ENCODE results near the gene ATP11B.

Gene ATP11B

GRCh38 chr3:182855076-182855475 lies 61.8 kb downstream of the ATP11B start:
- no peak overlapping the region for H3K18ac ChIP-seq (ENCODE audit: low read depth in 1 of 2, low read length in 2 of 2)
- H4K8ac ChIP-seq (ENCODE audit: low read length): no peak overlapping the region
- H3K9me3 ChIP-seq (ENCODE audit: control insufficient read depth, low read length): no peaks in the 10 kb centered on the region
- no peak overlapping the region for H3K4ac ChIP-seq (ENCODE audit: low read depth in 1 of 2, low read length in 2 of 2)
- no peak overlapping the region for H3K4me2 ChIP-seq (ENCODE audit: low read length, poor library complexity, severe bottlenecking)
- H2AFZ ChIP-seq (ENCODE audit: low read depth, low read length): no peak overlapping the region
- no peak overlapping the region for H3K23ac ChIP-seq (ENCODE audit: low read length in 2 of 2)
- H3K9ac ChIP-seq (ENCODE audit: low read length): no peak overlapping the region
- H2BK5ac ChIP-seq (ENCODE audit: low read depth, low read length, poor library complexity, severe bottlenecking): no peak overlapping the region
- no peak overlapping the region for H2BK120ac ChIP-seq (ENCODE audit: low read depth, low read length)
- no peak for DNase-seq
- H3K14ac ChIP-seq (ENCODE audit: low read length in 2 of 2): no peak overlapping the region
- H3K36me3 ChIP-seq (ENCODE audit: control insufficient read depth in 1 of 2, insufficient read depth in 2 of 2, low read depth in 1 of 2, low read length in 2 of 2): peaks cover 0 to 82% of the 10 kb centered on the region in 2 experiments
- H2BK15ac ChIP-seq (ENCODE audit: low read depth, poor library complexity, severe bottlenecking): no peak overlapping the region
- H3K4me3 ChIP-seq (ENCODE audit: insufficient read depth in 1 of 2, low read depth in 1 of 2, low read length in 2 of 2): no peak overlapping the region
- H4K91ac ChIP-seq (ENCODE audit: low read length): no peak overlapping the region
- no peak overlapping the region for H2BK12ac ChIP-seq (ENCODE audit: low read length in 2 of 2)
- H2AK5ac ChIP-seq (ENCODE audit: low read length, severe bottlenecking): no peak overlapping the region
- H3K79me1 ChIP-seq (replicated peaks; ENCODE audit: low read length, poor library complexity, severe bottlenecking): peaks cover 2% of the 10 kb centered on the region
- no peaks in the 10 kb centered on the region for H3K27me3 ChIP-seq (ENCODE audit: control insufficient read depth in 1 of 2, insufficient read depth in 1 of 2, low read length in 2 of 2)
- no peak overlapping the region for H3K27ac ChIP-seq (ENCODE audit: low read length, poor library complexity, severe bottlenecking)
- H3K4me1 ChIP-seq (ENCODE audit: control insufficient read depth, insufficient read depth, low read depth, low read length): no peaks in the 10 kb centered on the region

GRCh38 chr3:182861348-182861747 lies 68.0 kb downstream of the ATP11B start:
- peaks cover 2% of the 10 kb centered on the region for H3K79me1 ChIP-seq (replicated peaks; ENCODE audit: low read length, poor library complexity, severe bottlenecking)
- H2BK15ac ChIP-seq (ENCODE audit: low read depth, poor library complexity, severe bottlenecking): no peak overlapping the region
- H3K4me2 ChIP-seq (ENCODE audit: low read length, poor library complexity, severe bottlenecking): no peak overlapping the region
- H3K36me3 ChIP-seq (ENCODE audit: control insufficient read depth in 1 of 2, insufficient read depth in 2 of 2, low read depth in 1 of 2, low read length in 2 of 2): peaks cover 7 to 57% of the 10 kb centered on the region in 2 experiments
- 100% methylated on average over 1 of the region's 1 CpG for WGBS
- H3K18ac ChIP-seq (ENCODE audit: low read depth in 1 of 2, low read length in 2 of 2): no peak overlapping the region
- no peaks in the 10 kb centered on the region for H3K27me3 ChIP-seq (ENCODE audit: control insufficient read depth in 1 of 2, insufficient read depth in 1 of 2, low read length in 2 of 2)
- H4K91ac ChIP-seq (ENCODE audit: low read length): no peak overlapping the region
- no peak overlapping the region for H2BK120ac ChIP-seq (ENCODE audit: low read depth, low read length)
- H3K27ac ChIP-seq (ENCODE audit: low read length, poor library complexity, severe bottlenecking): no peak overlapping the region
- DNase-seq: no peak
- H3K23ac ChIP-seq (ENCODE audit: low read length in 2 of 2): no peak overlapping the region
- H2AFZ ChIP-seq (ENCODE audit: low read depth, low read length): no peak overlapping the region
- H4K8ac ChIP-seq (ENCODE audit: low read length): no peak overlapping the region
- H3K4me3 ChIP-seq (ENCODE audit: insufficient read depth in 1 of 2, low read depth in 1 of 2, low read length in 2 of 2): no peak overlapping the region
- H3K9ac ChIP-seq (ENCODE audit: low read length): no peak overlapping the region
- no peak overlapping the region for H2AK5ac ChIP-seq (ENCODE audit: low read length, severe bottlenecking)
- H3K4ac ChIP-seq (ENCODE audit: low read depth in 1 of 2, low read length in 2 of 2): no peak overlapping the region
- H2BK5ac ChIP-seq (ENCODE audit: low read depth, low read length, poor library complexity, severe bottlenecking): no peak overlapping the region
- no peaks in the 10 kb centered on the region for H3K4me1 ChIP-seq (ENCODE audit: control insufficient read depth, insufficient read depth, low read depth, low read length)
- H3K9me3 ChIP-seq (ENCODE audit: control insufficient read depth, low read length): no peaks in the 10 kb centered on the region
- H3K14ac ChIP-seq (ENCODE audit: low read length in 2 of 2): no peak overlapping the region
- no peak overlapping the region for H2BK12ac ChIP-seq (ENCODE audit: low read length in 2 of 2)

- Histone ChIP-seq H2BK15ac (ENCODE audit: low read depth, poor library complexity, severe bottlenecking) (no peak overlapping the region), H3K23ac (ENCODE audit: low read length in 2 of 2) (no peak overlapping the region), H3K9ac (ENCODE audit: low read length) (no peak overlapping the region), H2BK5ac (ENCODE audit: low read depth, low read length, poor library complexity, severe bottlenecking) (no peak overlapping the region), H2AK5ac (ENCODE audit: low read length, severe bottlenecking) (no peak overlapping the region), H3K4me2 (ENCODE audit: low read length, poor library complexity, severe bottlenecking) (no peak overlapping the region), H3K9me3 (ENCODE audit: control insufficient read depth, low read length) (no peaks in the 10 kb centered on the region), H3K18ac (ENCODE audit: low read depth in 1 of 2, low read length in 2 of 2) (no peak overlapping the region), H3K27ac (ENCODE audit: low read length, poor library complexity, severe bottlenecking) (no peak overlapping the region), H3K79me1 (replicated peaks; ENCODE audit: low read length, poor library complexity, severe bottlenecking) (peaks cover 2% of the 10 kb centered on the region), H3K36me3 (ENCODE audit: control insufficient read depth in 1 of 2, insufficient read depth in 2 of 2, low read depth in 1 of 2, low read length in 2 of 2) (peaks cover 7 to 59% of the 10 kb centered on the region in 2 experiments), H3K27me3 (ENCODE audit: control insufficient read depth in 1 of 2, insufficient read depth in 1 of 2, low read length in 2 of 2) (no peaks in the 10 kb centered on the region), H2BK120ac (ENCODE audit: low read depth, low read length) (no peak overlapping the region), H3K4me3 (ENCODE audit: insufficient read depth in 1 of 2, low read depth in 1 of 2, low read length in 2 of 2) (no peak overlapping the region), H4K91ac (ENCODE audit: low read length) (no peak overlapping the region), H3K4me1 (ENCODE audit: control insufficient read depth, insufficient read depth, low read depth, low read length) (no peaks in the 10 kb centered on the region), H4K8ac (ENCODE audit: low read length) (no peak overlapping the region), H3K14ac (ENCODE audit: low read length in 2 of 2) (no peak overlapping the region), H2BK12ac (ENCODE audit: low read length in 2 of 2) (no peak overlapping the region), H2AFZ (ENCODE audit: low read depth, low read length) (no peak overlapping the region), H3K4ac (ENCODE audit: low read depth in 1 of 2, low read length in 2 of 2) (no peak overlapping the region)
- 100% methylated on average over 3 of the region's 3 CpGs for WGBS
- DNase-seq: no peak
Measured at GRCh38 chr3:182862159-182862860, 69.0 kb downstream of the ATP11B start.

- Histone ChIP-seq H3K27ac (ENCODE audit: low read length, poor library complexity, severe bottlenecking) (no peak overlapping the region), H3K4ac (ENCODE audit: low read depth in 1 of 2, low read length in 2 of 2) (no peak overlapping the region), H2BK12ac (ENCODE audit: low read length in 2 of 2) (no peak overlapping the region), H3K23ac (ENCODE audit: low read length in 2 of 2) (no peak overlapping the region), H3K27me3 (ENCODE audit: control insufficient read depth in 1 of 2, insufficient read depth in 1 of 2, low read length in 2 of 2) (no peaks in the 10 kb centered on the region), H3K18ac (ENCODE audit: low read depth in 1 of 2, low read length in 2 of 2) (no peak overlapping the region), H3K14ac (ENCODE audit: low read length in 2 of 2) (no peak overlapping the region), H3K9ac (ENCODE audit: low read length) (no peak overlapping the region), H3K4me1 (ENCODE audit: control insufficient read depth, insufficient read depth, low read depth, low read length) (no peaks in the 10 kb centered on the region), H3K36me3 (ENCODE audit: control insufficient read depth in 1 of 2, insufficient read depth in 2 of 2, low read depth in 1 of 2, low read length in 2 of 2) (peaks cover 5 to 89% of the 10 kb centered on the region in 2 experiments), H3K4me3 (ENCODE audit: insufficient read depth in 1 of 2, low read depth in 1 of 2, low read length in 2 of 2) (no peak overlapping the region), H3K79me1 (replicated peaks; ENCODE audit: low read length, poor library complexity, severe bottlenecking) (no peaks in the 10 kb centered on the region), H3K9me3 (ENCODE audit: control insufficient read depth, low read length) (no peaks in the 10 kb centered on the region), H3K4me2 (ENCODE audit: low read length, poor library complexity, severe bottlenecking) (no peak overlapping the region), H2BK120ac (ENCODE audit: low read depth, low read length) (no peak overlapping the region), H2AFZ (ENCODE audit: low read depth, low read length) (no peak overlapping the region), H4K91ac (ENCODE audit: low read length) (no peak overlapping the region), H2AK5ac (ENCODE audit: low read length, severe bottlenecking) (no peak overlapping the region), H2BK5ac (ENCODE audit: low read depth, low read length, poor library complexity, severe bottlenecking) (no peak overlapping the region), H2BK15ac (ENCODE audit: low read depth, poor library complexity, severe bottlenecking) (no peak overlapping the region), H4K8ac (ENCODE audit: low read length) (no peak overlapping the region)
- no CpG with 5 or more reads among the region's 1 CpG for WGBS
- no peak for DNase-seq
Measured at GRCh38 chr3:182869059-182869458, 75.8 kb downstream of the ATP11B start.
